ENCODE measurements around the gene CAPN1.

GRCh38 chr11:65214212-65214845, 32.6 kb downstream of the CAPN1 start:
- TF ChIP-seq CTCF (conservative IDR thresholded peaks at IDR 0.05 in 1 of 2, IDR thresholded peaks at IDR 0.05 in 1 of 2; ENCODE audit: extremely low read depth in 1 of 2, insufficient read depth in 1 of 2, low read depth in 1 of 2, low read length in 2 of 2) (no peak), EZH2 (IDR thresholded peaks at IDR 0.05; ENCODE audit: borderline replicate concordance, low read length) (no peak)

All from mammary epithelial cell (primary cell).